Activated CD8-positive, alpha-beta memory T cell treated with anti-CD3 and anti-CD28 coated beads for 1 hour (primary cell): ENCODE data around the gene DAB1.
"Not testable (repeated sequence)": the region's sequence is repeated elsewhere in the genome, so short reads cannot be mapped to it uniquely, and the experiment has no call there.

ENCODE experiments used
- DNase-seq, 2 donors: peaks; one replicate each; pipeline ENCODE4 v3.0.0-alpha.2; 2020; ENCODE audit warnings: low read depth in 1 of 2; ENCODE audit errors: extremely low read depth in 1 of 2

DAB1 gene

DNA sequence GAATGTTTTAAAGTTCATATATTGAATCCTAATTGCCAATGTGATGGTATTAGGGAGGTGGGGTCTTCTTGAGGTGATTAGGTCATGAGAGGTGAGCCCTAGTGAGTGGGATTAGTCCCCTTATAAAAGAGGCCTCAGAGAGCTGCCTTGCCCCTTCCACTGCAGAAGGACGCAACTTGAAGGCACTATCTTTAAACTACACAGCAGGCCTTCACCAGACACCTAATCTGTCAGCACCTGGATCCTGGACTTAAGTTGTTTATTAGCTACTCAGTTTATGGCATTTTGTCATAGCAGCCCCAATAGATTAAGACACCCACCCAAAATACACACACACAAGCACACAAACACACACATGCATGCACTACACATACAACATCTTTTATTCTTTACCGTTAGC lies 61.4 kb downstream of the DAB1 start:
- no peak for DNase-seq

DNA sequence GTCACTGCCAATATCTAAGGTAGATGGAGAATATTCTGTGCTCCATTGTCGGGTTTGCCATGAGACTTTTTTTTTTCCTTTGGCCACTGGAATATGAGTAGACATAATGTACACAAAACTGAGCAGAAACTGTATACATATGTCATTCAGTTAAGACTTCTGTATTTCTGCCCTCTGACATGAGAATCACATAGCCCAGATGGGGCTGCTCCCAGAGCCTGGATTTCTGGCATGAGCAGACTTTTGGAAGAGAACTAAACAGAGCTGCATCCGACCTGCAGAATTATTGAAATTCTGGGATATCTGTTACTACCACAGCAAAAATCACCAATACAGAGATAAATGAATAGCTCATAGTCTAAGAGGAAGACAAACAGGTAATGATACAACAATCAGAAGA lies 62.3 kb downstream of the DAB1 start:
- DNase-seq: no peak

DNA sequence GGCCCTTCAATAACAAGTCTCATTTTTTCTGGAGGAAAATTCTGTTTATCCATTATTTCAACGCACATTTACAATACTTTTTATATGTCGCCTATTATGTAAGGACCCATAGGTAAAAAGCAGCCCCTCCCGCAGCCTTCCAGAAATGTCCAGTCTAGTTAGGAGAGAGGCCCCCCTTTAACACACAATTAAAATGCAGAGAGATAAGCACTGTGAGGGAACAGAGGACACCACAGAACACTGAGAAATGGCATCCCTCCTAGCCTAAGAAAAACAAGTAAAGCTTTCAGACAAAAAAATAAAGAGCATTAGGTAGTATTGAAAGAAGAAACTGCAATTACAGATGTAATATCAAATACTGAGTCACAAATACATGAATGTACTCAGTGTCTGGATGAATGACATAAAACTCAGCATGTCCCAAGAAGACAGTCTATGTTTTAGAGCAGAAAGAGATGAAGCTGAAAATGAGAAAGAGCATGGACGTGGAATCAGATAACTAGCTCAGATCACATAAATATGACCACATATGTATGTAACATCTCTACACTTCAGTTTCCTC lies 62.9 kb downstream of the DAB1 start:
- no peak for DNase-seq

DNA sequence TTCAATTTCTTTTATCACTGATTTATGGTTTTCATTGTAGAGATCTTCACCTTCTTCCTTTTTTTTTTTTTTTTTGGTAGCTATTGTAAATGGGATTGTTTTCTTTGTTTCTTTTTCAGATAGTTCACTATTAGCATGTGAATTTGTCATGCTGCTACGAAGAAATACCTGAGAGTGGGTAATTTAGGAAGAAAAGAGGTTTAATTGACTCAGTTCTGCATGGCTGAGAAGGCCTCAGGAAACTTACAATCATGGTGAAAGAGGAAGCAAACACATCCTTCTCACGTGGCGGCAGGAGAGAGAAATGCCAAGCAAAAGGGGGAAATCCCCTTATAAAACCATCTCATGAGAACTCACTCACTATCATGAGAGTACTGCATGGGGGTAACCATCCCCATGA lies 66.4 kb downstream of the DAB1 start:
- DNase-seq: no peak

DNA sequence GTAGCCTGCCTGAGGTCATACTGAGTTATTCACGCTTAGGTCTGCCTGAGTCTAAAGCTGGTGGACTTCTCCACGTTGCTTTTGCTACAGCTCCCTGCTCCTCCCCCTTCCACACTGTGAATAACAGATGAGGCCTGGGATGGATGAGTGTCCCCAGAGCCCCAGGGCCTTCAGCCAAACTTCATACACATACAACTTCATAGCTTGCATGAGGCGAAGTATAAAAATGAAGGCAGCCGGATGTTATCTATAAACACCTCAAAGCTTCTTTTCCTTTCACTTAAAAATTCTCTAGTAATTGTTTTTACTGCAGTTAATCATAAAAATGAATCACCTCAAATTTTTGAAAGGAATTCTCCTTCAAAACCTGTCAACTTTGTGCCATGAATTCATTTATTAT lies 70.2 kb downstream of the DAB1 start:
- DNase-seq: no peak

DNA sequence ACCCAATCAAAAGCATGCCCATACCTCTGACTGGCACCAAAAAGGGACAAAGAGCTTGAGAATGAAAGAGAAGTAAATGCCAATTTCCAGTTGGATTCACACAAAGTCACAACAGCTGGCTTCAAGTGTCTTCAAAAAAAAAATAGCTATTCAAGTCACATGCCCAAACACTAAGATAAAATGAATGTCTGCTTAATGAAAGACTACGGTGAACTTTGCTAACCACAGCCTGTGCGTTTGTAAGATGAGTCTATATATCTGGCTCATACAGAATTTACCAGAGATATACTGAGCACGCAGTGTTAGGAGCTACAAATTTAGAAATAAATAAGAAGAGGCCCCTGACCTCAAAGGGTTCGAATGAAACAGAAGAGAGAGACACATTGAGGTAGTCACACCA lies 73.2 kb downstream of the DAB1 start:
- DNase-seq: no peak

DNA sequence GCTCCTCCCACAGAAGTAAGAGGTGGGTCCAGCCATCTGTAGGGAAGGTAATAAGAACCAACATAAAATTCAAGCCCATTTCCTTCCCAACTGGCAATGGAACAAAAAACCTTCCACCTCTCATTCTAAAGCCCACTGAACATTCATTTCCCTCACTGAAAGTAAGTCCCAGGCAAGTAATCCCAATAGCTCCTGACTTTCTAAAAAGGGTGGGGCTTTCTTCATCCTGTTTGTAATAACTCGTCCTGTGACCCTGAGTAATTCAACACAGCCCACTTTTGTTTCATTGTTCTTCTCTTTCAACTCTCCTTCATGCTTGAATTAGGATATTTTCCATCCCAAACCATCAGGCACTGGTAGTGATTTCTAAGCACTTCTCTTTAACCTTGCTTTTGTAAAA lies 74.9 kb downstream of the DAB1 start:
- no peak for DNase-seq

DNA sequence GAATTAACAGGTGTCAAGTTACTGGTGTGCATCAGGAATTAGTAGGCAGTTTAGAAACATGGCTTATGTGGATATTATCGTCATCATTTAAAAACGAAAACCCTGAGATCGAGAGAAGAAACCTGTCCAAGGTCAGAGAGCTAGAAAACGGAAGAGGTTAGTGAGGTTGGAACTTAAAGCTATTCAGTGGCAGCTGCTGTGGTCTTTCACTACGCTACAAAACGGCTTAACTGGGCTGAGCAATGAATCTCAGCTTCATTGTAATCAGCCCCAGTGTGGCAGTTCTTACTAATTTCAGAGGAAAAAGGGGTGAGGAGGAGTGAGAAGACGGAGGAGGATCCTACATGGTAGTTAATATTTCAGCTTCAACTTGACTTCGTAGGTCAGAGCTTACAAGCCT lies 77.9 kb downstream of the DAB1 start:
- DNase-seq: no peak

DNA sequence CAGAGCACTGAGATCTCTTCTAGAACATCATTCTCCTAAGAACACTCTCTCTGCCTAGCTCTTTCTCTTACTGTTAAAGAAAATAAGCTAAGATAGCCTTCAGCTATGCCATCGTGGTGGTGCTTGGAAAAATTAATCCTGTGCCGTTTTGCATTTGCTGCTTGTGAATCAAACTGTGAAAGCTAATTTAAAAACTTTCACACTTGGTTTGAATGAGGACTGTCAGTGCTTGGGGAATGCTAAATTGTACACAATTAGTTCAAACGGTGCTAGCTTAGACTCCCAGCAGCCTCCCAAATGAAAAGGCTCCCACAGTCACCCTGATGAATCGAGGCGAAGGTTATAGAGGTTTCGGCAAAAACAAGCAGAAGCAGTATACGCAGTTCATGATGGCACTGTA lies 79.6 kb downstream of the DAB1 start:
- DNase-seq: no peak

DNA sequence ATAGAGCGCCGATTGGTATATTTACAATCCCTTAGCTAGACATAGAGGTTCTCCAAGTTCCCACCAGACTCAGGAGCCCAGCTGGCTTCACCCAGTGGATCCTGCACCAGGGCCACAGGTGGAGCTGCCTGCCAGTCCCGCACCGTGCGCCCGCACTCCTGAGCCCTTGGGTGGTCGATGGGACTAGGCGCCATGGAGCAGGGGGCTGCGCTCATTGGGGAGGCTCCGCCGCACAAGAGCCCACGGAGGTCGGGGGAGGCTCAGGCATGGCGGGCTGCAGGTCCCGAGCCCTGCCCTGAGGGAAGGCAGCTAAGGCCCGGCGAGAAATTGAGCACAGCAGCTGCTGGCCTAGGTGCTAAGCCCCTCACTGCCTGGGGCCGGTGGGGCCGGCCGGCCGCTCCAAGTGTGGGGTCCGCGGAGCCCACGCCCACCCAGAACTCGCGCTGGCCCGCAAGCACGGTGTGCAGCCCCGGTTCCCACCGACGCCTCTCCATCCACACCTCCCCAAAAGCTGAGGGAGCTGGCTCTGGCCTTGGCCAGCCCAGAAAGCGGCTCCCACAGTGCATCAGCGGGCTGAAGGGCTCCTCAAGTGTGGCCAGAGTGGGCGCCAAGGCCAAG lies 80.5 kb downstream of the DAB1 start:
- DNase-seq: not testable (repeated sequence)

DNA sequence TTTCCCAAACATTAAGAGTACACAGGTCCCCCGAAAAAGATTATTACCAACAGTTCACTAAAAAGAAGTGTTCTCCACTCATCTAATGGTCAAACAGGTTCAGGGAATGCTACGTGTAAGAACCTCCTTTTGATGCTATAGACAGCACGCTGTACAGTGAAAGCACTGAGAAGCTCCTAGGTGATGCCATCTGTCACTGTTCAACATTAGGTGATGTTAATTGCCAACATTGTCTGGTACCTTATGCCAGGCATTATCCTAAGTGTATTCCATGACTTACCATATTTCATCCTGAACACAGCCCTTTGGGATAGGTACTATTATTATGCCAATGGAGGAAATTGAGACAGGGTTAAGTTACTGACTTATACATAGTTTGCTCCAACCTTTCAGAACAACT lies 82.1 kb downstream of the DAB1 start:
- no peak for DNase-seq

DNA sequence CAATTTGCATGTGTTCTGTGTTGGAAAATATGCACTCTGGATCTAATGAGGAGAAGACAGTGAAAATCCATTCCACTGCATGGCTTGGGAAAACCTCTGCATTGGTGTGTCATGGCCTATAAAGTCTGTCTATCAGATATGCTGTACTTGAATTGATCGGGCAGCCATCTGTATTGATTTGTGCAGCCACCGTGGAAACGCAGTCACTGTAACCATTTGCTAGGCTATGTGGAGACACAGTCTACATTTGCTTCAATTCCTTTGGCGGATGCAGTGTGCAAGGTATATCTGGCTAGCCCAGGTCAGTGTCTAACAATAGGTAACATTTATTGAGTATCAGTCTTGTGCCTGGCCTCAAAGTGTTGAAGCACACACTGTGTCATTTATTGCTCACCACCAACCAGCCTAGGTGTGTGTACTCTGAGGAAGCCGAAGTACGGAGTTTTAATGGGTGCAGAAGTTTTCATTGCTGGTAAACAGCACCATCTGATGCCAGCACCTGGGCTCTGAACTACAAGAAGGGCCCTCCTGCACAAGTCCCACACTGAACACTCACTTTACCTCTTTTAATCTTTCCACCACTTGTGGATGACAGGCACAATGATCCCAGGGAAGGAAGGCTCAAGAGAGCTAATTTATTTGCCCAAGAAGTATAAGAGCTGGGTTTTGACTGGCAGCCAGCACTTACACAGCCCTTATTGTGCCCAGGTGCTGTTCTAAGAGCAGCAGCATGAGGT lies 83.4 kb downstream of the DAB1 start:
- no peak for DNase-seq

DNA sequence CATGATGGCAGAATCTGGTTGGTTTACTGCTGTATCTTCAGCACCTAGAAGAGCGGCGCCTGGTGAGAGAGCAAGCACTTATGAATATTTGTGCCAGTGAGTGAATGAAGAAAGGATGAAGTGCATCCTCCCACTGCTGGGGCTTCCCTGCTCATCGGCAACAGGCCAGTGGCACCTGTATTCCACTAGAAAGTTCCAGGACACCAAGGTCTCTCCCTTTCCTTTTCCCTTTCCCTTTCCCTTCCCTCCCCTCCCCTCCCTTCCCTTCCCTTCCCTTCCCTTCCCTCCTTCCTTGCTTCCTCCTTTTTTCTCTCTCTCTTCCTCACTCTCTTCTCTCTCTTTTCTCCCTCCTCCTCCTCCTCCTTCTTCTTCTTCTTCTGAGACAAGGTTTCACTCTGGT lies 86.2 kb downstream of the DAB1 start:
- no peak for DNase-seq

DNA sequence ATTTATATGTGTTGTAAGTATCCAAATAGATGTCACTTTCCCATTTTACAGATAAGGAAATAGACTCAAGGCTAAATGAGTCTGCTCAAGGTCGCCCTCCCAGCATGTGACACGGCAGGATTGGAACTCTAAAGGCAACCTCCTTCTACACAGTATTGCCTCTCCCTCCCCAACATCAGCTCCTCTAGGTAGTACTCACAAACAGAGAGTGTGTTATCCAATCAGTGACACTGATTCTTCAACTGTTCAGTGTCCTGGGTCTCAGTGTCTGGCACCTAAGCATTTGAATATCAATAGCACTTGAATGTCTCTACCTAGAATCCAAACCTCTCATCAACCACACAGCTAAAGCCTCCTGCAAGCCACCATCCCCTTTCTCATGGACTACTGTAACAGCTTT lies 87.1 kb downstream of the DAB1 start:
- no peak for DNase-seq

DNA sequence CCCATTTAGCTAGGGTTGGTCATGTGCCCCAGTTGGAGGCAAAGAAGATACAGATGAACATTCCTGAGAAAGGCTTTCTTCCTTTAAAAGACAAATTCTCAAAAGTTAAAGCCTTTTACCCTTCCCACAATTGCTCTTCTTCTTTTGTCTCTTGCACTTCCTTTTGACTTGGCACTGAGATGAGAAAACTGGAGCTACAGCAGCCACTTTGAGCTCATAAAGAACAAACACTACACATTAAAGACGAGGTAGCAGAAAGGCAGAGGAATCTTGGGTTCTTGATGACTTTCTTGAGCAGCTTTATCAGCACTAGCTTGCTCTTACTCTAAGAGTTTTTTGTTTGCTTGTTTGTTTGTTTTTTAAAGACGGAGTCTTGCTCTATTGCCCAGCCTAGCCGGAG lies 92.2 kb downstream of the DAB1 start:
- DNase-seq: no peak

DNA sequence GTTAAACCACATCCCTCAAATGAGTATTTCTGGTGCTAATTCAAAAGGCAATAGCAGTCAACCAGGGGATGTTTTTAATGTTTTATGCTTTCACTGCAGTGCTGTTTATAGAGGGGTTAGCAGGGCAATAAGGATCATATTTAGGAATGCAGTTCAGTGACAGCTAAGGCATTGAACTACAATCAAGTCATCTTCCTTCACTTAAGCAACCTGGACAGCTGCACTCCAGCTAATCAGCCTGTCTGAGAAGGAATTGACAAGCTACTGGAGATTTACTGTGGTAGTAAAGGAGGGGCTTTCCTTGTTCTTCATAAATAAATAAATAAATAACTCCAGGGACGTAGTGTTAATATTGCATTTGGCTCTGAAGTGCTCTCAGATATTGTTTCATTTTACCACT lies 93.9 kb downstream of the DAB1 start:
- DNase-seq: no peak

DNA sequence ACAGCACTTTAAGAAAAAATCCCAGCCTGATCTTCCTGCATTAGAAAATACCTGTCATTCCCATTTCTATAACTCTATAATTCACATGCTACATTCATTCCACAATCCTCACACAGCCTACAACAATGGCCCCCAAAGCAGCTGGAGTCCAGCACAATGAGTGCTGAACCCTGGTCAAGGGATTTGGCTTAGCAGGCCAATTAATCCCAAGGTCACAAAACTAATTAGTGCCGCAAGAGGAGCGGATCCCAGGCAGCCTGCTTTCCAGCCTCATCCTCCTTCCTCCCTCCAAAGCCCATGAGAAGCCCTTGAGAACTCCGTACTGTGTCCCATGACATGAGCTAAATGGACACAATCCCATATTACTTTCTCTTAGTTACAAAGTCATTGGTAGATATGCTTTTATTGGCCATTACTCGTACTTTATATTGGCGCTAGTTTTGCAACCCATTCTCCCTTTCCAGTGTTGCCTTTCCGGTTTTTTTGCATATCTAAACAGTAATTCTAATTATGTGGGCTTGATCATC lies 94.8 kb downstream of the DAB1 start:
- no peak for DNase-seq

DNA sequence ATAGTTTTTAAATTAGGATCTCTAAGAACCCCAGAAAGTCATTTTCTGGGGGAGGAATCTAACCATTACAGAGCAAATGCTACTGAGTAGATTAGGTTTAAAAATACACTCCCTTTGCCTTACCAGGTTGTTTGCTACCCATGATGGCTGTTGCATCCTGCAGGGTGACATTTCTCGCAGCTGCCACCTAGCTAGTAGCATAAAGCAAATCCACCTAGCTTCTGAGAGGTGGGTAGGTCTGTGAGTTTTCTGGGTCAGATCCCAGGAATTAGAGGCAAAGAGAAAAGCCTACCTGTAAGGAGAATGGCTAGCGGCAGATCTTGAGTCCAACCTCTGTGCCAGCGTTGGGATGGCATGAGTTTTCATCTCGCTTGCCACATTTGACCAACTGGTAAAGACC lies 95.9 kb downstream of the DAB1 start:
- no peak for DNase-seq

DNA sequence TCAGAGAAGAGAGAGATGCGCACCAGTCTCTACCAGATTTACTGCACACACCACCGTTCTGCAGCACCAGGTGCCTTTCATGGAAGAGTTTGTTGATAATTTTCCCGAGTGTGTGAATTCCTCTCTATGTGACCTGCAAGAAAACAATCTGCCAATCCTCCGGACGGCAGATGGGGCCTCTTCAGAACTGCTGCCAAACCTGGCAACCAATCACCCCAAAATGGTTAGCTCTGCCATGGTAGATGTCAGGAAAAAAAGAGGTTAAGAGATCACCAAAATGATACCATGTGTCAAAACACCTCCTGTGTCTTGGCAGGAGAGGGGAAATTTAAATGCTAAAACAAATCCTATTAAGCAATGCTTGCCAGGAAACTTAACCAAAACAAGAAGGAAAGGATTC lies 96.5 kb downstream of the DAB1 start:
- no peak for DNase-seq

DNA sequence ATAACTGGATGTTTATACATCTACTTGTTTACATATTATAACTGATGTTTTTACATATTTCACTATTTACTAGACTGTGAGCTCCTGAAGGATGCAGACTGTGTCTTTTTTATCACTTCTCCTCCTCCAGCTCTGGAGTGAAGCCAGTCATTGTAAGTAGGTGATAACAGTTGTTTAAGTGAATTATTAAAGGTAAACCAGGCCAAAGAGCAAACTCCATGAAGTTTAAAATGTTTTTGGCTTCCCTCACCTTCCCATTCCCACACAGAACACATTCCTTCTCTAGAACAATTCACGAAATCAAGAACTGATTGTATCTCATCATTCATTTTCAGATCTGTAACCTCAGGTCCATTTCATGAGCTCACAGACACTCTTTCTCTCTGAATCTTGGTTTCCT lies 98.3 kb downstream of the DAB1 start:
- no peak for DNase-seq

DNA sequence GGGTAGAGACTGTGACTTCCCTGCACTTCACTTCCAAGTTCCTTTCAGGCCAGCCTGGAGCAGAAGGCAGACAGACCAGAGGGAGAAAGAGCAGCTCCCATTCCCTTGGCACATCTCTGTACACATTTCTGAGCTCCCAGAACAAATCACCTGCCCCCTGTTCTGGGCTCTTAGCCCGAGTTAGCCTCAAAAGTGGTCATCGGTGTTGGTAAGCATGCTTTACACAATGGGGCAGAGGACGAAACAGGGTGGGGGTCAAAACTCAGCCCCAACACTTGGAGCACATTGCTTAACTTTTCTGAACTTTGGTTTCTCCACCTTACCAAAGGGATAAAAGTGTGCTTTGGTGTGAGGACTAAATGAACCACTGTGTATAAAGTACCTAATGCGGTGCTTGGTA lies 98.7 kb downstream of the DAB1 start:
- DNase-seq: no peak

DNA sequence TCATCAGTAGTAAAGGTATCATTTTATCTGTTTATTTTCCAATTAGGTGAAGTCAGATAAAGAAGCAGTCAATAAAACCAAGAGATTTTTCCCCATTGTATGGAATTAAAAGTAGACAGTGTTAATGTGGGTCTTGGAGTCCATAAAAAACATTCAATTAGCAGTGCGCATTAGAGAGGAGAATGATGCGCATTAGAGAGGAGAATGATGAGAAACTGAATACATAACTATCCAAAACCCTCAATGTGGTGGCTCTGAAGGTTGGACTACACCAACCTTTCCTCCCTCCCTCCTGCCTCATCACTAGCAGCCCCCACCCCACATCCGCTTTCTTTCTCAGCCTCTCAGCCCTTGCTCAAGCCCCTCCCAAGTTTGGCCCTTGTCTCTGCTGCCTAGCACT lies 99.5 kb downstream of the DAB1 start:
- no peak for DNase-seq
